ENCODE results near the gene EIF3L. TPM values are rescaled to one million over a fixed set of nuclear protein-coding genes. Genes with fewer than 3 reads are reported as not detected.

Gene EIF3L
- polyA plus RNA-seq, 4 donors = 927 to 1,098 (median 1,031) TPM

DNA sequence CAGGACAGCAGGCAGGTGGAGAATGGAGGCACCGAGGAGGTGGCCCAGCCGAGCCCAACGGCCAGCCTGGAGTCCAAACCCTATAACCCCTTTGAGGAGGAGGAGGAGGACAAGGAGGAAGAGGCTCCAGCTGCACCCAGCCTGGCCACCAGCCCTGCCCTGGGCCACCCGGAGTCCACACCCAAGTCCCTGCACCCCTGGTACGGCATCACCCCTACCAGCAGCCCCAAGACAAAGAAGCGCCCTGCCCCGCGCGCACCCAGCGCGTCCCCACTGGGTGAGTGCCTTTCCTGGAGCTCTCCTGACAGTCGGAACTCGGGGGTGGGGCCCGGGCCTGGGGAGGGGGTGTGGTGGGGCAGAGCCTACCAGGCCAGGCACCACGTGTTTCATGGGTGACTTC lies 76.5 kb downstream of the EIF3L start:
- no peak for DNase-seq (ENCODE audit: low read depth in 4 of 4, low spot score in 3 of 4)

DNA sequence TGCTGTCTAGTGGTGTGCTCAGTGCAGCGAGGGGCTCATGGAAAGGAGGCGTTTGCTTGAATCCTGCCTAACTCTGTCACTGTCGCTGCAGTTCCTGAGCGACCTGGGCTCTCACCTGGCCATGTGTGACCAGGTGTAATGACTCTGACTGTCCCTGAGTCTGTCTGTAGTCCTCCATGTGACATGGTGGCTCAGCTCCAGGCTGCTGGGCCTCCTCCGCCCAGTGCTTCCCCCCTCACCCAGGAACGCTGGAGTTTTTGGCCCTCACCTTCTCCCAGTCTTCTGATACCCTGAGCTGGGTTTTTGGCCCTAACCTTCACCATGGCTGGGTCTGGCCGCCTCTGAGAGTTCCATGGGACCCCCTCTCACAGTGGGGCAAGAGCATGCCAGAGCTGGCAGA lies 77.1 kb downstream of the EIF3L start:
- DNase-seq (ENCODE audit: low read depth in 4 of 4, low spot score in 3 of 4) = no peak

DNA sequence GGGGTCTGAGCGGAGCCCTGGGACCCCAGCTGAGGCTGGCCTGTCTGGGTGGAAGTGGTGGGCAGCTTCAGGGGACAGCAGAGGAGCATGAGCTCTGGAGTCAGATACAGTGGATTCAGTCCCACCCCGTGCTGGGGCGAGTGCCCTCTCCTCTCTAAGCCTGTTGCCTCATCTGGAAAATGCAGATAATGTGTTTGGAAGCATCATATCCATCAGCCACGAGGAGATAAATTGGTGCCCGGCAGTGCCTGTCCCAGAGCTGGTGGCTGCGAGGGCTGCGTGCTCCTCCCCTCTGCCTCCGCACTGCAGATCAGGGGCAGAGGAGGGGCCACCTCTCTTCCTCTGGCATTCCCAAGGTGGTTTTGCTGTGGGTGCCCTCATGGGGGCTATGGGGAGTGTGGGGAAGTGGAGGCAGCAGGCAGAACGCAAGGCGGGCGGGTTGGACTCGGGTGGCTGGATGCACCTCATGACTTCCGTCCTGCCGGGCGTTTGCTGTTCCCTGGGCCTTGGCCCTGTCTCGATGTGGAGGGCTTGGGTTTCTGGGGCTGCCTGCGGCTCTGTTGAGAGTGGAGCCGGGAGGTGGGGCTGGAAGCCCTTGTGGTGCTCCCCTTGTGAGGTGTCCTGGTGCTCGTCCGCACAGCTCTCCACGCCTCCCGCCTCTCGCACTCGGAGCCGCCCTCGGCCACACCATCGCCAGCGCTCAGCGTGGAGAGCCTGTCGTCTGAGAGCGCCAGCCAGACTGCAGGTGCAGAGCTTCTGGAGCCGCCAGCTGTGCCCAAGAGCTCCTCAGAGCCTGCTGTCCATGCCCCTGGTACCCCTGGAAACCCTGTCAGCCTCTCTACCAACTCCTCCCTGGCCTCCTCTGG lies 77.8 kb downstream of the EIF3L start:
- no peak for DNase-seq (ENCODE audit: low read depth in 4 of 4, low spot score in 3 of 4)

DNA sequence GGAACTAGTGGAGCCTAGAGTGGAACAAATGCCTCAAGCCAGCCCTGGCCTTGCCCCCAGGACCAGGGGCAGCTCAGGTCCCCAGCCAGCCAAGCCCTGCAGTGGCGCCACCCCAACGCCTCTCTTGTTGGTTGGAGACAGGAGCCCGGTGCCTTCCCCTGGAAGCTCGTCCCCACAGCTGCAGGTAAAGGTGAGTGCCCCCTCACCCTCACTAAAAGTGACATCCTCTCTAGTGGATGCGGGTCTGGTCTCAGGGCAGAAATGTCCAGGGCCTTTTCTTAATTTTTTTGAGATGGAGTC lies 78.4 kb downstream of the EIF3L start:
- DNase-seq (ENCODE audit: low read depth in 4 of 4, low spot score in 3 of 4) = no peak

DNA sequence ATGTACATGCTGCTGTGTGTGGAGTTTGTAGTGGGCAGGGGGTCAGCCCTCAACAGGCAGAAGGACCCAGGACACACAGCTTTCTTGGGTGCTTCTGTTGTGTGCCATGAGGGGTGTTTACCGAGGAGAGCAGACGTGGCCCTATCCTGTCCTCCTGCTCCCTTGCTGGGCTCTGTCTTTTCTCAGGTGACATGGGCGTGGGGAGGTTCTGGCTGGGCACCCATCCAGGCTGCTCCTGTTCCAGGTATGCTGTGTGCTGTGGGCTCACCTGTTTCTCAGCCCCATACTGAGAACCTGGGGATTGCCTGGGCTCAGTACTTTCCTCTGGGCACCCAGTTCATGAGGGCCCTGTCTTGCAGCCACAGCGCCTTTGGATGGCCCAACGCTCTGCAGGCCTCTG lies 80.2 kb downstream of the EIF3L start:
- no peak for DNase-seq (ENCODE audit: low read depth in 4 of 4, low spot score in 3 of 4)

DNA sequence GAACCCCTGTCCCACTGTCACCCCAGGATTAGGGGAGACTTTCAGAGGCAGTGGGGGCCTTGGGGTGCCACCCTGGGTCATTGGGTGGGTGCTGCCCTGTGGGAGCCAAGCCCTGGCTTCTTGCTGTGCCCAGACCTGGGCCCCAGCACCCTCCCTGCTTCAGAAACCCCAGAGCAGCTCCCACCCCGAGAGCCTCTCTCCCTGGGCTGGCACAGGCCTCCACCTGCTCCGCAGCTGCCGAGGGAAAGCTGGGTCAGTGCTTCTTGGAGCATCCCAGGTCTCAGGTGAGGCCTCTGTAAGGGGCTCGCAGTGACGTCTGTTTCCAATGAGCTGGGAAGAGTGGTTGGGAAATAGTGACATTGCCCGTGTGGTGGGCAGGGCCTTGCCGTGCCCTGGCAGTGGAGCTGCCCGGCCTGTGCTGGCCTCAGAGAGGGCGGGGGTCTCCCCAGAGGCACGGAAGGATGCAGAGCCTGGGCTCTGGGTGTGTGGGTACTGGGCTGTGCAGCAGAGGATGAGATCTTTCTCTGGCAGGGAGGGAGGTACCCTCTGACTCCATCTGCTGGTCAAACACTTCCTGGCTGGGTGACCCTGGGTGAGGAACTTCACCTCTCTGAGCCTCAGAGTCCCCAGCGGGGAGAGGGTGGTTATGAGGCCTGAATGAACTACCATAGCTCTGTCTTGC lies 81.2 kb downstream of the EIF3L start:
- DNase-seq (ENCODE audit: low read depth in 4 of 4, low spot score in 3 of 4) = no peak

DNA sequence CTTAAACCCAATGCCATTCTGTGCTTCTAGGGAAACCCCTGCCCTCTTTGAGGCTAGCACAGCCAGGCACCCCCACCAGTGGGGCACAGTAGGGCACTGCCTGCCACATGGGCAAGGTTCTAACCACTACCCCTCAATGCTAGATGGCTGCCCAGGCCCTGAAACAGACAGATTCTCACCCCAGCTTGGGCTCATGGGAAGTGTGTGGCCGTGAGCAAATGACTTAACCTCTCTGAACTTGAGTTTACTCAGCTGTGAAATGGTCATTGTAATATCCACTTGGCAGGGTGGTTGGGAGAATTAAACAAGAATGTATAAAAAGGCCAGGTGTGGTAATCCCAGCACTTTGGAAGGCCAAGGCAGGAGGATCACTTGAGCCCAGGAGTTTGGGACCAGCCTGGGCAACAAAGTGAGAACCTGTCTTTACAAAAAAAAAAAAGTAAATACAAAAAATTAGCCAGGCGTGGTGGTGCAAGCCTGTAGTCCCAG lies 81.8 kb downstream of the EIF3L start:
- DNase-seq (ENCODE audit: low read depth in 4 of 4, low spot score in 3 of 4) = no peak

DNA sequence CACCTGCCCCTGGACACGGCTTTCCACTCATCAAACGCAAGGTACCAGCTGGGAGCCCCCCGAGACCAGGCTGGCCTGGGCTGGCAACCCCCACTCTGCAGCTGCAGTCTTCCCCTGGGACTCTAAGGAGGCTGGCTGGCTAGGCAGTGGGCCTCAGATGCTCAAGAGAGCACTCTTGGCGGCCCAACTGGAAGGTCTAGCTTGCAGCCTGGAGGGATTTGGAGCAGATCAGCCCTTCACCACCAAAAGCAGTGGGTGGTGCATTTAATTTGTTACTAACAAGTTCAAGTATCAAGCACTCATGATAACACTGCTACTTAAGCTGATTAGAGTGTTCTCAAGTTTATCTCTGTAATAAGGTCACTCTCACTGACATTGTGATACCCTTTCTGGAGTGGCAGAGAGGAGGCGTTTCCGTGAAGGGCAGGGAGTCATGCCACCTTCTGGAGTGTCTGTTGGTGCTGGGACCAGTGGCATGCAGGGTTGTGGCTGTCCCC lies 82.7 kb downstream of the EIF3L start:
- no peak for DNase-seq (ENCODE audit: low read depth in 4 of 4, low spot score in 3 of 4)

DNA sequence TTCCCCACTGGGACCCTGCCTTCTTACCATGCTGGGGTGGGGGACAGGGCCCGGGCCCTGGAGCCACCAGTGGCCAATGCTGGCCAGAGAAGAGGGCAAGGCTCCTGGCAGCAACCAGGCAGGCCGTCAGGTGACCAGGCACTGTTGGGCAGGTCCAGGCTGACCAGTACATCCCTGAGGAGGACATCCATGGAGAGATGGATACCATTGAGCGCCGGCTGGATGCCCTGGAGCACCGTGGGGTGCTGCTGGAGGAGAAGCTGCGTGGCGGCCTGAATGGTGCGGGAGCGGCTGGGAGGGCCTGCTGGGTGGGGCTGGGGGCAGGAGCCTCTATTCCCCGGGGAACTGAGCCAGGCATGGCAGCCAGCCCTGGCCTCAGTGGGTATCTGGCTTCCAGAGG lies 83.2 kb downstream of the EIF3L start:
- no peak for DNase-seq (ENCODE audit: low read depth in 4 of 4, low spot score in 3 of 4)

DNA sequence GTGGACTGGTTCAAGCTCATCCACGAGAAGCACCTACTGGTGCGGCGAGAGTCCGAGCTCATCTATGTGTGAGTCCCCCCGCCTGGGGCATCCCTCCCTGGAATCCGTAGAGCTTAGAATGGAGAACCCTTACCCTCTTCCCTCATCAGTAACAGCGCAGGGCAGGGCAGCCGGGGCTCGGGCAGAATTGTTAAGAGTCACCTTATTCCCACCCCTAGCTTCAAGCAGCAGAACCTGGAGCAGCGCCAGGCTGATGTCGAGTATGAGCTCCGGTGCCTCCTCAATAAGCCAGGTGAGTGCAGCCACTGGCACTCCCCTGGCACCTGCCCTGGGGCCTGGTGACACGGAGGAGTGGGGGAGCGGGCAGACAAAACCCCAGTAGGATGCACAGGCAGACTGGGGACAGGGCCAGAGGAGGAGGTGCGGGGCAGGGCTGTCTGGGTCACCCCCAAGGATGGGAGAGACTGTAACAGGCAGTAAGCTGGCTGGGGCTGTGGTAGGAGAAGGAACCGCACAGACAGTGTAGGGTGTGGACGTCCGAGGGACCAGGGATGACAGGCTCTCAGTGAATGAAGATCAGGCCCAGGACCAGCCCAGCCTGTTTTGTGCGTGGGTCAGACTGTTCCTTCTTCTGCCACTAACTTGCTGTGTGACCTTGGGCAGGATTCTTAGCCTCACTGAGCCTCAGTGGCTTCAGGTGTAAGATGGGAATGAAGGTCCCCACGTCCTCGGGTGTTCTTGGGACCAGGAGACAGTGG lies 83.8 kb downstream of the EIF3L start:
- DNase-seq (ENCODE audit: low read depth in 4 of 4, low spot score in 3 of 4) = no peak

DNA sequence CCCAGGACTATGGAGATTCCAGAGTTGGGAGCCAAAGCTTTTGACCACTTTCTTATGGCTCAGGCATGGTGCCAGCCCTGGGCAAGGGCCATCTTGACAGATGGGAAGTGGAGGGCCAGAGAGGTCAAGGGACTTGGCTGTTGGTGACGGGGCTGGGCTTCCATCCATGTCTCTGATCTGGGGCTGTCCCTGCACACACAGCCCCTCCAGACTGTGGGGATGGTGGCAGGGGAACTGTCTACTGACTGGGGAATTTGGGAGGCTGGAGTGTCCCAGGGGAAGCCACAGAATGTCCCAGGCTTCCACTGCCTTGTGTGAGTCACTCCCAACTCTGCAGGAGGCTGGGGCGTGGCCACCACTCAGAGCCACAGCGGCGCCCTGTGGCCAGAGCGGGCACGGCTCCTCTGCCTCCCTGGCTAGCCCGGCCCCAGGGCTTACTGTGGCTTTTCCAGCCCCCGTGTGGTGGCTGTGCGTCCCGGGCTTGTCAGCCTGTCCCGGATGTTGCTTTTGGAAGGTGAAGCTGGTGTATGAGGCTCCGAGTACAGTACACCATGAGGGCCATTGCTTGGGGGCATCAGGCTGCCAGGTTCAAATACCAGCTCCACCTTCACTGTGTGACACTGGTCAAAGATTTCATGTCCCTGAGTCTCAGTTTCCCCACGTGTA lies 84.6 kb downstream of the EIF3L start:
- DNase-seq (ENCODE audit: low read depth in 4 of 4, low spot score in 3 of 4) = peak in 2 of 4 donors; percentile 60 to 69

Other genes with a start within 250 kb of the EIF3L start
- 10 to 100 TPM; 34.9 to 78.9 (median 47.2) TPM for gene GGA1, start 240.6 kb upstream of the EIF3L start, polyA plus RNA-seq (ENCODE audit: insufficient read length in 4 of 4)
- 10 to 100 TPM; 16.1 to 27.5 (median 24.1) TPM for gene SH3BP1, start 209.8 kb upstream of the EIF3L start, polyA plus RNA-seq (ENCODE audit: insufficient read length in 4 of 4)
- 10 to 100 TPM; 15.2 to 19.9 (median 17.9) TPM for gene PDXP, start 190.7 kb upstream of the EIF3L start, polyA plus RNA-seq (ENCODE audit: insufficient read length in 4 of 4)
- gene LGALS1, start 173.8 kb upstream of the EIF3L start, polyA plus RNA-seq (ENCODE audit: insufficient read length in 4 of 4) = 1,000 to 10,000 TPM in 1 of 4 donors, 100 to 1,000 TPM in 3; 391 to 1,057 (median 412) TPM
- gene NOL12, start 163.1 kb upstream of the EIF3L start, polyA plus RNA-seq (ENCODE audit: insufficient read length in 4 of 4) = 10 to 100 TPM; 16.4 to 26.6 (median 17.4) TPM
- gene TRIOBP, start 152.4 kb upstream of the EIF3L start, polyA plus RNA-seq (ENCODE audit: insufficient read length in 4 of 4) = 10 to 100 TPM; 51.8 to 86.1 (median 61.4) TPM
- gene GCAT, start 41.5 kb upstream of the EIF3L start, polyA plus RNA-seq (ENCODE audit: insufficient read length in 4 of 4) = 10 to 100 TPM in 3 of 4 donors, 1 to 10 TPM in 1; 5.7 to 18.6 (median 12.5) TPM
- gene GALR3, start 26.0 kb upstream of the EIF3L start, polyA plus RNA-seq (ENCODE audit: insufficient read length in 4 of 4) = not detected
- 10 to 100 TPM; 12.4 to 30.9 (median 25.6) TPM for gene ANKRD54, start 5.1 kb upstream of the EIF3L start, polyA plus RNA-seq (ENCODE audit: insufficient read length in 4 of 4)
- gene MICALL1, start 56.9 kb downstream of the EIF3L start, polyA plus RNA-seq (ENCODE audit: insufficient read length in 4 of 4) = 10 to 100 TPM; 17.4 to 28.2 (median 25.2) TPM
- gene C22orf23, start 104.2 kb downstream of the EIF3L start, polyA plus RNA-seq (ENCODE audit: insufficient read length in 4 of 4) = 1 to 10 TPM; 4.2 to 7.0 (median 6.6) TPM
- gene POLR2F, start 104.3 kb downstream of the EIF3L start, polyA plus RNA-seq (ENCODE audit: insufficient read length in 4 of 4) = 10 to 100 TPM; 47.9 to 74.8 (median 61.7) TPM
- 1 to 10 TPM; 1.0 to 2.6 (median 1.9) TPM for gene SOX10, start 135.1 kb downstream of the EIF3L start, polyA plus RNA-seq (ENCODE audit: insufficient read length in 4 of 4)
- 10 to 100 TPM; 23.0 to 44.9 (median 31.7) TPM for gene PICK1, start 208.0 kb downstream of the EIF3L start, polyA plus RNA-seq (ENCODE audit: insufficient read length in 4 of 4)
- 1 to 10 TPM; 1.2 to 2.4 (median 2.3) TPM for gene SLC16A8, start 234.8 kb downstream of the EIF3L start, polyA plus RNA-seq (ENCODE audit: insufficient read length in 4 of 4)

Measured in left renal pelvis (tissue), 4 donors.